GM21576 (cell line): ENCODE results near the gene ZCCHC7.

ENCODE experiments used
- ATAC-seq: cut with Tn5 transposase; IDR thresholded peaks from one replicate; pipeline ENCODE4 v1.9.1; 2021; ENCODE audit warnings: mild to moderate bottlenecking, moderate library complexity; ENCODE audit not compliant: unreplicated experiment

Gene ZCCHC7

GRCh38 chr9:37370968-37371563 lies 250.7 kb downstream of the ZCCHC7 start:
- peak; percentile 73 for ATAC-seq

GRCh38 chr9:37371565-37372464 lies 251.4 kb downstream of the ZCCHC7 start:
- peak; percentile 2 for ATAC-seq

- ATAC-seq: no peak
Observed at GRCh38 chr9:37372839-37373238, 252.5 kb downstream of the ZCCHC7 start.

GRCh38 chr9:37373621-37374020 lies 253.2 kb downstream of the ZCCHC7 start:
- no peak for ATAC-seq

- peak; percentile 31 for ATAC-seq
Observed at GRCh38 chr9:37374892-37375291, 254.5 kb downstream of the ZCCHC7 start.

- ATAC-seq: no peak
Observed at GRCh38 chr9:37377688-37378612, 257.6 kb downstream of the ZCCHC7 start.

GRCh38 chr9:37378613-37379004 lies 258.2 kb downstream of the ZCCHC7 start:
- ATAC-seq: no peak

GRCh38 chr9:37379835-37380234 lies 259.5 kb downstream of the ZCCHC7 start:
- ATAC-seq: no peak

GRCh38 chr9:37380570-37380969 lies 260.2 kb downstream of the ZCCHC7 start:
- ATAC-seq: no peak

- no peak for ATAC-seq
Observed at GRCh38 chr9:37381094-37381741, 260.8 kb downstream of the ZCCHC7 start.

- no peak for ATAC-seq
Observed at GRCh38 chr9:37382161-37382981, 262.0 kb downstream of the ZCCHC7 start.

- ATAC-seq: no peak
Observed at GRCh38 chr9:37382982-37383357, 262.6 kb downstream of the ZCCHC7 start.

GRCh38 chr9:37383393-37383792 lies 263.0 kb downstream of the ZCCHC7 start:
- ATAC-seq: no peak

GRCh38 chr9:37383876-37384746 lies 263.7 kb downstream of the ZCCHC7 start:
- no peak for ATAC-seq

GRCh38 chr9:37385286-37385685 lies 264.9 kb downstream of the ZCCHC7 start:
- ATAC-seq: no peak

GRCh38 chr9:37386988-37387387 lies 266.6 kb downstream of the ZCCHC7 start:
- no peak for ATAC-seq

- peak; percentile 79 for ATAC-seq
Observed at GRCh38 chr9:37390759-37391158, 270.4 kb downstream of the ZCCHC7 start.

- no peak for ATAC-seq
Observed at GRCh38 chr9:37392272-37392671, 271.9 kb downstream of the ZCCHC7 start.

GRCh38 chr9:37395229-37395628 lies 274.9 kb downstream of the ZCCHC7 start:
- ATAC-seq: no peak
